ENCODE data around the gene RNASEL.

GRCh38 chr1:182574156-182574555 is 14.9 kb downstream of the RNASEL start:
- TF ChIP-seq ZNF292 (CRISPR knock-in tag; IDR thresholded peaks at IDR 0.05; ENCODE audit: borderline replicate concordance, low read depth): no peak
- TF ChIP-seq POLR2AphosphoS5 (IDR thresholded peaks at IDR 0.05; ENCODE audit: low read depth, low read length): no peak
- no peak for TF ChIP-seq POLR2A (IDR thresholded peaks at IDR 0.05; ENCODE audit: insufficient read depth in 1 of 2, low read depth in 2 of 2, low read length in 2 of 2)
- TF ChIP-seq ZNF780A (CRISPR knock-in tag; IDR thresholded peaks at IDR 0.05): no peak
- no peak for TF ChIP-seq CTCF (CRISPR knock-in tag; IDR thresholded peaks at IDR 0.05)
- no peak for TF ChIP-seq TP53 (CRISPR knock-in tag; conservative IDR thresholded peaks at IDR 0.05)
- TF ChIP-seq MLX (CRISPR knock-in tag; IDR thresholded peaks at IDR 0.05): no peak
- TF ChIP-seq DPF2 (CRISPR knock-in tag; IDR thresholded peaks at IDR 0.05; ENCODE audit: borderline replicate concordance, low read depth): no peak
- no peak for TF ChIP-seq SRSF4 (IDR thresholded peaks at IDR 0.05; ENCODE audit: low read depth, low read length, poor library complexity, severe bottlenecking)
- TF ChIP-seq ZBTB7A (CRISPR knock-in tag; IDR thresholded peaks at IDR 0.05): no peak
- no peak for TF ChIP-seq ZNF788 (CRISPR knock-in tag; IDR thresholded peaks at IDR 0.05; ENCODE audit: borderline replicate concordance)
- no peak for TF ChIP-seq ZFP1 (CRISPR knock-in tag; IDR thresholded peaks at IDR 0.05)
